Smooth muscle cell (in vitro differentiated cells): ENCODE results near the gene MSRB3. TPM values are rescaled to one million over a fixed set of nuclear protein-coding genes. Genes with fewer than 3 reads are reported as not detected.

ENCODE experiments used
- DNase-seq: peaks from one replicate; lab custom pipeline; 2025; ENCODE audit not compliant: unreplicated experiment; lab: John Stamatoyannopoulos, UW
- H2AFZ ChIP-seq: fragments of 200-600 bp; sonication (generic); 2 replicates; pipeline ENCODE4 v1.6.0; 2016; ENCODE audit warnings: antibody characterized with exemption, low read depth, mild to moderate bottlenecking
- H3F3A ChIP-seq: fragments of 200-600 bp; sonication (generic); 2 replicates; pipeline ENCODE4 v1.6.0; 2017; ENCODE audit warnings: antibody characterized with exemption, low read depth
- H3K27ac ChIP-seq: fragments of 200-600 bp; sonication (generic); 2 replicates; pipeline ENCODE4 v1.5.1; 2016; ENCODE audit warnings: low read depth, mild to moderate bottlenecking
- H3K27me3 ChIP-seq: fragments of 200-600 bp; sonication (generic); 2 replicates; pipeline ENCODE4 v1.6.1; 2016; ENCODE audit warnings: low read depth, mild to moderate bottlenecking
- H3K36me3 ChIP-seq: fragments of 200-600 bp; sonication (generic); 2 replicates; pipeline ENCODE4 v1.5.1; 2016; ENCODE audit warnings: low read depth
- H3K4me1 ChIP-seq: fragments of 200-600 bp; sonication (generic); 2 replicates; pipeline ENCODE4 v1.5.1; 2016; ENCODE audit warnings: low read depth
- H3K4me2 ChIP-seq: fragments of 200-600 bp; sonication (generic); 2 replicates; pipeline ENCODE4 v1.6.0; 2016; ENCODE audit warnings: mild to moderate bottlenecking
- H3K4me3 ChIP-seq: fragments of 200-600 bp; sonication (generic); 2 replicates; pipeline ENCODE4 v1.5.1; 2016; ENCODE audit warnings: mild to moderate bottlenecking
- H3K79me2 ChIP-seq: fragments of 200-600 bp; sonication (generic); 2 replicates; pipeline ENCODE4 v1.6.0; 2016; ENCODE audit warnings: low read depth, mild to moderate bottlenecking
- H3K9ac ChIP-seq: fragments of 200-600 bp; sonication (generic); 2 replicates; pipeline ENCODE4 v1.6.0; 2016; ENCODE audit warnings: low read depth
- H3K9me3 ChIP-seq: fragments of 200-600 bp; sonication (generic); replicated peaks from 2 replicates; pipeline ENCODE4 v1.5.1; 2016; ENCODE audit warnings: low read depth
- H4K20me1 ChIP-seq: fragments of 200-600 bp; sonication (generic); 2 replicates; pipeline ENCODE4 v1.6.0; 2016; ENCODE audit warnings: low read depth
- WGBS: methylation state at CpG from one replicate; pipeline ENCODE4 v1.1.7; 2016; ENCODE audit warnings: low lambda C conversion rate; 5-methylcytosine and 5-hydroxymethylcytosine counted together
- polyA plus RNA-seq: library from polyadenylated mRNA; unstranded; fragments of >200 nt; fragmentation: Nextera tagmentation; extraction: Ambion mirVana; gene quantifications from 2 replicates; pipeline ENCODE4 v1.2.1, GENCODE V29; 2016
- total RNA-seq: library from RNA; depleted of rRNA; stranded (reverse); fragments of >200 nt; gene quantifications from 2 replicates; pipeline ENCODE4 v1.2.3, GENCODE V29; 2014
- TF ChIP-seq, protein P1 (sequence below): fragments of 200-600 bp; sonication (generic); IDR thresholded peaks from 2 replicates; pipeline ENCODE4 v1.5.1; 2017; ENCODE audit warnings: borderline replicate concordance, mild to moderate bottlenecking, antibody characterized with exemption; ENCODE audit not compliant: insufficient read depth, poor library complexity, severe bottlenecking

MSRB3 gene
- total and polyA plus RNA-seq, 2 experiments from 2014 or later = 63.1 to 107 TPM

DNA sequence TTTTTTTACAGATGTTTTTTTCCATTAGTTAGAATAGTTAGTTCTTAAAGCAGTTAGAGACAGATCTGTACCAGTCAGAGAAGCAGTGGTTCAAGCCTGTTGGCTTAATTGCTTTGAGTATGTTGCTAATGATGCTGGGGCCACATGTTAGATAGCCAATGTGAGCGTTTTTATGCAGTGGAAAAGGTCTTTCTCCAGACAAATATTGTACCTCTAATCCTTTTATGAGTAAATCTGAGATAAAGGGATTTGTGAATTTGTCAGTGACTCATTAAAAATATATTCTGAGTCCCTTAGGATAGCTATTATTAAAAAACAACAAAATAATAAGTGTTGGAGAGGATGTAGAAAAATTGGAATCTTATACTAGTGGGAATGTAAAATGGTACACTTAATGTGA, 154.2 kb downstream of the MSRB3 start:
- Histone ChIP-seq H3K27me3 (no peaks in the 10 kb centered on the region), H3K9ac (no peak overlapping the region), H3K9me3 (no peaks in the 10 kb centered on the region), H3K27ac (peak overlapping the region; percentile 71), H4K20me1 (no peaks in the 10 kb centered on the region), H3K4me3 (no peak overlapping the region), H2AFZ (no peak overlapping the region), H3F3A (peaks cover 22% of the 10 kb centered on the region), H3K4me2 (peak overlapping the region; percentile 60), H3K4me1 (peaks cover 16% of the 10 kb centered on the region), H3K36me3 (no peaks in the 10 kb centered on the region), H3K79me2 (peaks cover 14% of the 10 kb centered on the region)
- no peak for DNase-seq
- WGBS = 24% methylated on average over 1 of the region's 1 CpG
- TF ChIP-seq, protein P1, sequence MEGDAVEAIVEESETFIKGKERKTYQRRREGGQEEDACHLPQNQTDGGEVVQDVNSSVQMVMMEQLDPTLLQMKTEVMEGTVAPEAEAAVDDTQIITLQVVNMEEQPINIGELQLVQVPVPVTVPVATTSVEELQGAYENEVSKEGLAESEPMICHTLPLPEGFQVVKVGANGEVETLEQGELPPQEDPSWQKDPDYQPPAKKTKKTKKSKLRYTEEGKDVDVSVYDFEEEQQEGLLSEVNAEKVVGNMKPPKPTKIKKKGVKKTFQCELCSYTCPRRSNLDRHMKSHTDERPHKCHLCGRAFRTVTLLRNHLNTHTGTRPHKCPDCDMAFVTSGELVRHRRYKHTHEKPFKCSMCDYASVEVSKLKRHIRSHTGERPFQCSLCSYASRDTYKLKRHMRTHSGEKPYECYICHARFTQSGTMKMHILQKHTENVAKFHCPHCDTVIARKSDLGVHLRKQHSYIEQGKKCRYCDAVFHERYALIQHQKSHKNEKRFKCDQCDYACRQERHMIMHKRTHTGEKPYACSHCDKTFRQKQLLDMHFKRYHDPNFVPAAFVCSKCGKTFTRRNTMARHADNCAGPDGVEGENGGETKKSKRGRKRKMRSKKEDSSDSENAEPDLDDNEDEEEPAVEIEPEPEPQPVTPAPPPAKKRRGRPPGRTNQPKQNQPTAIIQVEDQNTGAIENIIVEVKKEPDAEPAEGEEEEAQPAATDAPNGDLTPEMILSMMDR = no peak

DNA sequence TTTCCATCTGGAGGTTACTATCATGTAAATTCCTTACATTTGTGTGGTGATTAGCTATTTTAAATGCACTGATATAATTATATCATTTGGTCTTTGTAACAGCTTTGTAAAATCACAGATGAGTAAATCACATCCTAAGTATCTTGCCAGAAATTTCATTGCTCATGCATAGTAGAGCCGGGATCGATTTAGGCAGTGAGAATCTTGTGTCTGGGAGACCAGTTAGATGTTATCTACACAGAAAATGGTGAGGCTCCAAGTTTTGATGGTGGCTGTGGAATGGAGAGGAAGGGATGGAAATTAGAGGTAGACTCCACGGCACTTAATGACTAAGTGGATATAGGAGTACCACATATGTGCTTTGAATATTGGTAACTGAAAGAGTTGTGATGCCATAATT, 156.3 kb downstream of the MSRB3 start:
- Histone ChIP-seq H4K20me1 (no peaks in the 10 kb centered on the region), H3K27ac (no peak overlapping the region), H3K9ac (no peak overlapping the region), H3K4me2 (no peak overlapping the region), H3F3A (peaks cover 11% of the 10 kb centered on the region), H3K79me2 (peaks cover 7% of the 10 kb centered on the region), H2AFZ (no peak overlapping the region), H3K4me3 (no peak overlapping the region), H3K27me3 (no peaks in the 10 kb centered on the region), H3K9me3 (no peaks in the 10 kb centered on the region), H3K4me1 (peaks cover 16% of the 10 kb centered on the region), H3K36me3 (no peaks in the 10 kb centered on the region)
- WGBS = 87% methylated on average over 3 of the region's 3 CpGs
- TF ChIP-seq, protein P1 = no peak
- DNase-seq = no peak

DNA sequence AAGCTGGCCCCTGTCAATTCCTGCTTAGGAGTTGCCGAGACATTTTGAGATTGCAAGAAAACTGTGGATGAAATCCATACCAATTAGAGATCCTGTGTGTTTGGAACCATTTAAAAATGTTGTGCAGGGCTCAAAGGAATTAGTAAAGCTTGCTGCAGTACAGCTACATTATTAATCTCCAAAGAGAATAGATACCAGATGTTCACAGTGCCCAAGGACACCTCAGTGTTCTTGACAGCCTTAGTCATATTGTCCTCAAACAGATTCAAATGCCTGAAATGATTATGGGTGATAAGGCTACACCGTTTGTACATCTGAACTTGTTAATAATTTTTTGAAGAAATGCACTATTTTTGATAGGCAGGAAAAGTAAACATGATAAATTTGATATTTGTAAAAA, 164.6 kb downstream of the MSRB3 start:
- no peaks in the 10 kb centered on the region for H4K20me1 ChIP-seq
- WGBS = 61% methylated on average over 2 of the region's 2 CpGs
- H3K4me2 ChIP-seq = no peak overlapping the region
- no peaks in the 10 kb centered on the region for H3K9me3 ChIP-seq
- no peaks in the 10 kb centered on the region for H3K4me1 ChIP-seq
- no peak overlapping the region for H2AFZ ChIP-seq
- no peak for DNase-seq
- TF ChIP-seq, protein P1 = no peak
- H3K27me3 ChIP-seq = no peaks in the 10 kb centered on the region
- H3F3A ChIP-seq = peaks cover 7% of the 10 kb centered on the region
- no peak overlapping the region for H3K4me3 ChIP-seq
- H3K27ac ChIP-seq = no peak overlapping the region
- no peaks in the 10 kb centered on the region for H3K36me3 ChIP-seq
- H3K9ac ChIP-seq = no peak overlapping the region
- peaks cover 5% of the 10 kb centered on the region for H3K79me2 ChIP-seq

DNA sequence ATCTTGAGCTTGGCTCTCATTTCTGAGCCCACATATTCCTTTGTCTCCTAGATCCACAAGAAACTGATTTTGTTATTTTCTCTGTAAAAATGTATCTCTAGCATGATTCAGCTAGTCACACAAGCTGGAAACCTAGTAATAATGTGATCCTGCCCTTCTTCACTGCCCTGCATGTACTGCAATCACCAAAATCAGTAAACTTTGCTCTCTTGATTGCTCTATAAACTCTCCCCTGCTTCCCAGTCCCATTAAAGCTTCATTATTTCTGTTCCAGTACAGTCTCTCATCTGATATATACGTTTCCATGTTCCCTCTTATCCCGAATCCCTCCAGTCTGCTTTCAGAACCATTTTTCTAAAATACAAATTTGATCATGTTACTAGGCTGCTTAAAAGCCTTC, 166.5 kb downstream of the MSRB3 start:
- WGBS = 63% methylated on average over 2 of the region's 2 CpGs

More for the DNA sequence above, 166.5 kb downstream of the MSRB3 start:
- no peak for DNase-seq
- Histone ChIP-seq H4K20me1 (no peaks in the 10 kb centered on the region), H3K27ac (peak overlapping the region; percentile 5), H3F3A (peaks cover 7% of the 10 kb centered on the region), H3K4me3 (no peak overlapping the region), H2AFZ (no peak overlapping the region), H3K79me2 (no peaks in the 10 kb centered on the region), H3K4me1 (no peaks in the 10 kb centered on the region), H3K9ac (no peak overlapping the region), H3K9me3 (no peaks in the 10 kb centered on the region), H3K27me3 (no peaks in the 10 kb centered on the region), H3K36me3 (no peaks in the 10 kb centered on the region), H3K4me2 (no peak overlapping the region)
- TF ChIP-seq, protein P1 = no peak
